Mucosa of stomach (tissue), 1 donor: Measurements from ENCODE around the gene PPTC7.
"Not testable (repeated sequence)": the region's sequence is repeated elsewhere in the genome, so short reads cannot be mapped to it uniquely, and the experiment has no call there.

Experiments used
- H3K27me3 ChIP-seq: one replicate; pipeline ENCODE4 v1.7.0; 2013; ENCODE audit warnings: mild to moderate bottlenecking, low read length; ENCODE audit not compliant: control insufficient read depth, insufficient read depth
- H3K36me3 ChIP-seq: one replicate; pipeline ENCODE4 v1.7.0; 2013; ENCODE audit warnings: low read length; ENCODE audit not compliant: control insufficient read depth, insufficient read depth
- H3K4me1 ChIP-seq: one replicate; pipeline ENCODE4 v1.7.0; 2013; ENCODE audit warnings: mild to moderate bottlenecking, low read length; ENCODE audit not compliant: control insufficient read depth, insufficient read depth
- H3K4me3 ChIP-seq: one replicate; pipeline ENCODE4 v1.7.0; 2013; ENCODE audit warnings: low read length
- H3K9ac ChIP-seq: one replicate; pipeline ENCODE4 v1.7.0; 2013; ENCODE audit warnings: mild to moderate bottlenecking, low read length, moderate library complexity
- H3K9me3 ChIP-seq: one replicate; pipeline ENCODE4 v1.7.0; 2013; ENCODE audit warnings: mild to moderate bottlenecking, low read length, moderate library complexity; ENCODE audit not compliant: control insufficient read depth
- donor health status: Pancreatic carcinoma.

The PPTC7 gene

GRCh38 chr12:110537605-110538409 is 45.3 kb downstream of the PPTC7 start:
- no peaks in the 10 kb centered on the region for H3K9me3 ChIP-seq
- H3K4me3 ChIP-seq: no peak overlapping the region
- no peaks in the 10 kb centered on the region for H3K36me3 ChIP-seq
- no peaks in the 10 kb centered on the region for H3K27me3 ChIP-seq
- no peak overlapping the region for H3K9ac ChIP-seq
- H3K4me1 ChIP-seq: peaks cover 22% of the 10 kb centered on the region

DNA sequence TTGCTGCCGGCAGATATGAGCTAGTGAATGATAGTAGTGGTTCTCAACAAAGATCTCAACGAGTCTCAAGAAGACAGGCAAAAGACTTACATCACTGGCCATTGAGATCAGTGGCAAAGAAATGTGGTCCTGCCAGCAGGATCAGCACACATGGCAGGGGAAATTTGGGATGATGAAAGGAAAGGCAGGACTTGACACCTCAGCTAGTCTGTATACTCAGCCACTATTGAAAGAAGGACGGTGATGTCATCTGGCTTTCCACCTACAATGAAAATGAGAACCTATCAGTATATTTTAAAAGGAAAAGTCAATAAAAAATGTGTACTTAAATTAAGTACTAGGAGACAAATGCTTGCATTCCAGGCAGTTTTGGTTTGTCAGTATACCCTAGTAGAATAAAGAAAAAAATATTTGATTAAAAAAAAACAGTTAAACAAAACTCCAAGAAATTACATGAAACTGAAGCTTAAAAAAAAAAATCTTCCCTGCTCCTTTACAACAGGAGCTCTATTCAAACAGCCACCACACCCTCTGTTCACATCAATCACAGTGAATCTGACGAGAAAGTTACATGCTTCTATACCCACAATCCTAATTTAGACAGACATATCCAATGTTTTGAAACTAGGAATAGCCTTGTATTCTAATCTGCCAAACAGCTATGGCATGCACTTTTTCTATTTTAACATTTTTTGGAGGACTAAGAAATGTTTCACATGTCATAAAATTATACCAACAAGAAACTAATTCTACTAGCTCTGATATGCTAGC is 46.1 kb downstream of the PPTC7 start:
- H3K9me3 ChIP-seq: no peaks in the 10 kb centered on the region
- H3K4me1 ChIP-seq: peaks cover 19% of the 10 kb centered on the region
- H3K36me3 ChIP-seq: no peaks in the 10 kb centered on the region
- no peak overlapping the region for H3K9ac ChIP-seq
- H3K4me3 ChIP-seq: no peak overlapping the region
- H3K27me3 ChIP-seq: no peaks in the 10 kb centered on the region

GRCh38 chr12:110534811-110535210 is 48.3 kb downstream of the PPTC7 start:
- Histone ChIP-seq H3K4me1 (peaks cover 19% of the 10 kb centered on the region), H3K9me3 (no peaks in the 10 kb centered on the region), H3K27me3 (no peaks in the 10 kb centered on the region), H3K9ac (no peak overlapping the region), H3K36me3 (no peaks in the 10 kb centered on the region), H3K4me3 (no peak overlapping the region)

GRCh38 chr12:110533607-110534006 is 49.5 kb downstream of the PPTC7 start:
- H3K27me3 ChIP-seq: no peaks in the 10 kb centered on the region
- peaks cover 12% of the 10 kb centered on the region for H3K4me1 ChIP-seq
- no peaks in the 10 kb centered on the region for H3K36me3 ChIP-seq

DNA sequence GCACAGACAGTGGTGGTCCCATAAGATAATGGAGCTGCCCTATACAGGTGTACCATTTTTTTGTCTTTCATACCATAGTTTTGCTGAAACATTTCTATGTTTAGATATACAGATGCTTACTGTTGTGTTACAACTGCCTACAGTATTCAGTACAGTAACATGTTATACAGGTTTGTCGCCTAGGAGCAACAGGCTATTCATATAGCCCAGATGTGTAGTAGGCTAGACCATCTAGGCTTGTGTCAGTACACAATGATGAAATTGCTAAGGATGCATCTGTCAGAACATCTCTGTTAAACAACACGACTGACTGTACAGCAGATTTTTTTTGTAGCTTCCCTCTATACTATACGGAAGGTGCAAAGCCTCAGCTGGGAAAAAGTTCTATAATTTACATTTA is 50.5 kb downstream of the PPTC7 start:
- Histone ChIP-seq H3K9me3 (no peaks in the 10 kb centered on the region), H3K4me3 (no peak overlapping the region), H3K36me3 (no peaks in the 10 kb centered on the region), H3K4me1 (peaks cover 2% of the 10 kb centered on the region), H3K9ac (no peak overlapping the region), H3K27me3 (no peaks in the 10 kb centered on the region)

More at GRCh38 chr12:110533607-110534006, 49.5 kb downstream of the PPTC7 start:
- H3K4me3 ChIP-seq: no peak overlapping the region
- H3K9ac ChIP-seq: no peak overlapping the region
- no peaks in the 10 kb centered on the region for H3K9me3 ChIP-seq

DNA sequence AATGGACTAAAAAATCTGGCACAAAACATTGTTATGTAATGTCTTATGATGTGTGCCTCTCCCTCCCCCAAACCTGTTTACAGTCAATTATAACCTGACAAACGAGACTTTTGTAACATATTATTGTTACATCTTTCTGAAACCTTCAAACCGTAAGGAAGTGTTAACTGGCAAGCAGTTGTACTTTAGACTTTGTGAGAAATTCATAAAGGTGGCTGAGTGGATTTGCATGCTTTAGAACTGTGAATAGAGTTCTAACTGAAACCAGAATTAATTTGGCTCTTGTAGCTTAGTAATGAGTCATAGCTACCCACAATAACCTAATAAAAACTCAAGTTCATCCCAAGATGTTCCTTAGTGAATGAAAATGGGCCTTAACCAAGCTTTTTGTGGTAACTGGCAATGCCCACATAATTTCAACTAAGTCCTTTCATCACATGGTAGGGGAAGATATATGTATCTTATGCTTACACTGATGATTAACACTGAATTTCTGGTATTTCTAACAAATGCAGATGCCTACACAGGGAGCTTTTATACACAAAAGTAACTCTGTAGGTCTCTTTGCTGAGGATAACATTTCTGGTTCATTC is 51.3 kb downstream of the PPTC7 start:
- Histone ChIP-seq H3K36me3 (no peaks in the 10 kb centered on the region), H3K4me3 (no peak overlapping the region), H3K27me3 (no peaks in the 10 kb centered on the region), H3K9ac (no peak overlapping the region), H3K9me3 (no peaks in the 10 kb centered on the region), H3K4me1 (no peaks in the 10 kb centered on the region)

- Histone ChIP-seq H3K9ac (no peak overlapping the region), H3K4me3 (no peak overlapping the region), H3K4me1 (no peaks in the 10 kb centered on the region), H3K9me3 (no peaks in the 10 kb centered on the region), H3K27me3 (no peaks in the 10 kb centered on the region), H3K36me3 (no peaks in the 10 kb centered on the region)
These were observed 52.6 kb downstream of the PPTC7 start for GRCh38 chr12:110530511-110530910.

DNA sequence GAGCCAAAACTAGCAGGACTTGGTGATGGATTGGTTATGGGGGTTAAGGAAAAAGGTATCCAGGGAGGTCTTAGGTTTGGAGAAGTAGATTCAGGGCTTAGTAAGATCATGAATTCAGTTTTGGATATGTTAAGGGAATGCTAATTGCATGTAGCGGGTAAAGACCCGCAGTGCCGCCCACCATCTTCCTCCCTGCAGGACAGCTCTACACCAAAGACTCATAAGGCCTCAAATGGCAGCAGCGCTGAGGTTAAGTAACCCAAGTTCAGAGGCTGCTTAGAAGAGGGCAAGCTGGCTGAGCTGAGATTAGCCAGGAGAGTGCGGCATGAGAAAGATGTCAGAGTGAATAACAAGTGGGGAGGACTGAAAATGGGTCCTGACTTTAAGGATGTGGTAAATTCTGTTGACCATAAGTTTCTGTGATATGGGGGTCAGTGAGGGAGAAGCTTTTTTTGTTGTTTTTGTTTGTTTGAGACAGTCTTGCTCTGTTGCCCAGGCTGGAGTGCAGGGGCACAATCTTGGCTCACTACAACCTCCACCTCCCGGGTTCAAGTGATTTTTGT is 54.8 kb downstream of the PPTC7 start:
- Histone ChIP-seq H3K4me3 (no peak overlapping the region), H3K9ac (no peak overlapping the region), H3K27me3 (no peaks in the 10 kb centered on the region)

GRCh38 chr12:110520876-110521712 is 62.0 kb downstream of the PPTC7 start:
- not testable (repeated sequence) for H3K4me1 ChIP-seq, H3K9ac ChIP-seq, H3K4me3 ChIP-seq, H3K27me3 ChIP-seq, H3K9me3 ChIP-seq, H3K36me3 ChIP-seq

More for the DNA sequence above, 54.8 kb downstream of the PPTC7 start:
- no peaks in the 10 kb centered on the region for H3K4me1 ChIP-seq
- H3K9me3 ChIP-seq: no peaks in the 10 kb centered on the region
- no peaks in the 10 kb centered on the region for H3K36me3 ChIP-seq

DNA sequence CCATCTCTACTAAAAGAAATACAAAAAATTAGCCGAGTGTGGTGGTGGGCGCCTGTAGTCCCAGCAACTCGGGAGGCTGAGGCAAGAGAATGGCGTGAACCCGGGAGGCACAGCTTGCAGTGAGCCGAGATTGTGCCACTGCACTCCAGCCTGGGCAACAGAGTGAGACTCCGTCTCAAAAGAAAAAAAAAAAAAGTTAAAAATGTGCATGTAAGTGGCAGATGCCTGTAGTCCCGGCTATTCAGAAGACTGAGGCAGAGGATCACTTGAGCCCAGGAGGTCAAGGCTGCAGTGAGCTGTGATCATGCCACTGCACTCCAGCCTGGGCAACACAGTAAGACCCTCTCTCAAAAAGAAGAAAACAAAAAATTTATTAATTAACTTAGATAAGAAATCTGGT is 65.1 kb downstream of the PPTC7 start:
- not testable (repeated sequence) for H3K9me3 ChIP-seq, H3K9ac ChIP-seq, H3K4me1 ChIP-seq, H3K4me3 ChIP-seq, H3K27me3 ChIP-seq, H3K36me3 ChIP-seq

DNA sequence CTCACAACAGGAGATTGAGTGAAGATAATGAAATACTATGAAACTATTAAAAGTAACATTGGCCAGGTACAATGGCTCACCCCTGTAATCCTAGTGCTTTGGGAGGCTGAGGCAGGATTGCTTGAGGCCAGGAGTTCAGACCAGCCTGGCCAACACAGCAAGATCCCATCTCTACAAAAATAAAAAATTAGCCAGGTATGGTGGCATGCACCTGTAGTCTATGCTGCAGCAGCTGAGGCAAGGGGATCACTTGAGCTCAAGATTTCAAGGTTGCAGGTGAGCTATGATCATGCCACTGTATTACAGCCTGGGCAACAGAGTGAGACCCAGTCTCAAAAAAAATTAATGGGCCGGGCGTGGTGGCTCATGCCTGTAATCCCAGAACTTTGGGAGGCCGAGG is 66.1 kb downstream of the PPTC7 start:
- H3K4me1 ChIP-seq: no peaks in the 10 kb centered on the region
- no peak overlapping the region for H3K9ac ChIP-seq

More for the DNA sequence above, 66.1 kb downstream of the PPTC7 start:
- H3K36me3 ChIP-seq: no peaks in the 10 kb centered on the region
- H3K27me3 ChIP-seq: no peaks in the 10 kb centered on the region
- no peak overlapping the region for H3K4me3 ChIP-seq
- H3K9me3 ChIP-seq: no peaks in the 10 kb centered on the region
